NCI-H2081 treated with DMSO at 0.1 percent for 48 hours (cell line): ENCODE results near the gene ARAF.
"Not testable (repeated sequence)": the region's sequence is repeated elsewhere in the genome, so short reads cannot be mapped to it uniquely, and the experiment has no call there.

Experiments used
- DNase-seq: peaks from one replicate; lab custom pipeline; 2025; lab: John Stamatoyannopoulos, UW

ARAF gene

GRCh38 chrX:47560934-47561658 is at the start of gene ARAF:
TSS of gene ARAF (plus strand) at chrX:47561205. CDS start at chrX:47562968, 1,763 bp downstream.
- peak; percentile 86 for DNase-seq

DNA sequence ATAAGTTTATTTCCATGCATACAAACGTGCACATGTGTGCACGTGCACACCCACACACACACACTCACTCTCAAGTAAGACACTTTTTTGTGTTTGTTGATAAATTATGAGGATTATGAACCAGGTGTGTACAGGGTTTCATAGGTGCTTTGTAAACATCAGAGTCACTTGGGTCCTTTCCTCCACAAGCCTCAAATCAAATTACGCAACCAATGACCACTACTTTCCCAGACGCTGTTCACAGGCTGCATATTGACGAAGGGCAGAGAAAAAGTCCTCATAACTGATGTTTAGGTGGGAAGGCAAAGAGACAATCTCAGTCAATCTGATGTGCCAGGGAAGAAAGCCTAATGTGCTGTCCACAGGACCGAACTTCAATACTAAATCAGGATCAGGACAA is 48.6 kb upstream of the ARAF start:
- DNase-seq = not testable (repeated sequence)

GRCh38 chrX:47513034-47513965 is 47.7 kb upstream of the ARAF start:
- DNase-seq = not testable (repeated sequence)

DNA sequence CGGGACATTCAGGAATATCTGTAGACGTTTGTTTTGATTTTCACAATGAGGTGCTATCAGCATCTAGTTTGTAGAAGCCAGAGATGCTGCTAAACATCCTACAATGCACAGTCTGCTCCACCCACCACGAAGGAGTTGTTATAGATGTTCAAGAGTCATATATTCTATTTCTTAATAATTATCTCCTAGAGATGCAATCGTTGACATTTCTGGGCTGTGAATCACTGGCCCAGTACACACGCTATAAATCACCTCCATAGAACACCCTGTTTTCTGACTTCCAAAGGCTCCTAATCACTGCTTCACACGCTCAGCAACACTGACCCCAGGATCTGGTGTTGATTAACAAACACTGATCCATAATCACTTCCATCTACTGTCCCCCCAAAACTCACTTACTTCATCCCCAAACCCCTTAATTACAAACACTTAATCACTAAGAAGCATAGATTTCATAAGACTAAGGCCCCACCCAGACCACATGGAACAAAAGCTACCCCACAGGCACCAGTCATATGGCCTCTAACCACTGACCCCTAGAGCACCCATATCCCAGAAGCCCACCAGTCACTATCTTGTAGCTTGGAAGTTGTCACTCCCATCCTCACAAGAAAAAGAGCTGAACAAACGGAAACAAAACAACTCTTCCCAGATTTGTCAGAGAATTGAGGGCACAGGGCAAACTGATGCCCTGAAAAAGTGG is 46.3 kb upstream of the ARAF start:
- DNase-seq = no peak

DNA sequence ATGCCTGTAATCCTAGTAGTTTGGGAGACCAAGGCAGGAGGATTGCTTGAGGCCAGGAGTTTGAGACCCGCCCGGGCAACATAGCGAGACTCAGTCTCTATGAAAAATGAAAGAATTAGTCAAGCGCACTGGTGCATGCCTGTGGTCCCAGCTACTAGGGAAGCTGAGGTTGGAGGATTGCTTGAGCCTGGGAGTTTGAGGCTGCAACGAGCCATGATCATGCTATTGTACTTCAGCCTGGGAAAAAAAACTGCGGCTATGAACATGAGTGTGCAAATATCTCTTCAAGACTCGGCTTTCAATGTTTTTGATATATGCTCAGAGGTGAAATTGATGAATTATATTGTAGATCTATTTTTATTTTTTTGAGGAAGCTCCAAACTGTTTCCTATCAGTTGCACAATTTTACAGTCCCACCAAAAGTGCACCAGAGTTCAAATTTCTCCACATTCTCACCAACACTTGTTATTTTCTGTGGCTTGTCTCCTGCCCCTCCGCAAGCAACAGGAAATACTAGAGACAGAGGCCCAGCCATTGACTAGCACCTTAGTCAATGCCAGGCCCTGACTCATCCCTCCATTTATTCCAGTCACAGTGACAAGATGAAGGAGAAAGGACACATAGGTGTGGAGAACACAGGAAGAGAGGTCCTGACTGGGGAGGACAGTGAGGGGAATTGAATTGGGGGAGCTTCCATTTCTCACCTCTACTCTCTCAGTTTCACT is 44.9 kb upstream of the ARAF start:
- DNase-seq = no peak

GRCh38 chrX:47518144-47518543 is 42.9 kb upstream of the ARAF start:
- no peak for DNase-seq

DNA sequence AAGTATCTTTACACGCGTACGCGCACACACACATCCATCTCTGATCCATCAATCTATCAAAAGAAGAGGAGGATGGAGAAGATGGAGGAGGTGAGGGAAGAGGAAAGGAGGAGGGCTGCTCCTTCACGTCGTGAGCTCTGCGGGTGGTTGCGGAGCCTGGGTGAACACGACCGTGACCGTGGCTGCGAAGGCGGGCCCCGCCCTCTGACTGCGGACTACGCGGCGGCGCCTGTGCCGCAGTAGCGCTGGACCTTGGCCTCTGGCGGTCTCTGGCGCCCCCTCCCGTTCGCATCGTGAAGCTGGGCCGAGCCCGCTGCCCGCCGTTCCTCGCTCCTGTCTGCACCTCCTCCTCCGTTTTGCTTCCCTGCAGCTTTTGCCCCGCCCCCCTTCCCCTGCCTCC is 37.7 kb upstream of the ARAF start:
- no peak for DNase-seq

- DNase-seq = no peak
Observed at GRCh38 chrX:47523713-47524166, 37.3 kb upstream of the ARAF start.

- no peak for DNase-seq
Observed at GRCh38 chrX:47529548-47529947, 31.5 kb upstream of the ARAF start.

GRCh38 chrX:47530049-47530448 is 31.0 kb upstream of the ARAF start:
- DNase-seq = no peak

DNA sequence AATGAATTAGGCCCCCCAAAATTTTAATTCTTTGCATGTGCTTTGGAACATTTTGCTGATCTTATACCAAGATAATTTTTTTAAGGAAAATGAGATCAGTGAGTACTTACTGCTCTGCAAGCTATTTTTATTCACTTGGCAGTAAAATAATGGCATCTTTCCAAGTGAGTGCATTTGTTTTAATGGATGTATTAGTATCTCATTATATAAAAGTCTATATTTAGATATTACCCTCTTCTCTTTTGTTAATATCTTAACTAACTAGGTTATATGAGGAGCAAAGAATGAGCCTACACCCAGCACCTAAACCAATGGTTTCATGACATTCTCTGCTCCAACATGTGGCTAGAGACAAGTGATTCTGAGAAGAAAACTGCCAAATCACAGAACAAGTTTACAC is 21.1 kb upstream of the ARAF start:
- no peak for DNase-seq

GRCh38 chrX:47540754-47541538 is 20.1 kb upstream of the ARAF start:
- peak; percentile 80 for DNase-seq

- DNase-seq = no peak
Observed at GRCh38 chrX:47543496-47543895, 17.5 kb upstream of the ARAF start.

- no peak for DNase-seq
Observed at GRCh38 chrX:47556045-47556623, 4.9 kb upstream of the ARAF start.

GRCh38 chrX:47558436-47558835 is 2.6 kb upstream of the ARAF start:
- no peak for DNase-seq

GRCh38 chrX:47560179-47560933 is 649 bp upstream of the ARAF start:
- DNase-seq = no peak

DNA sequence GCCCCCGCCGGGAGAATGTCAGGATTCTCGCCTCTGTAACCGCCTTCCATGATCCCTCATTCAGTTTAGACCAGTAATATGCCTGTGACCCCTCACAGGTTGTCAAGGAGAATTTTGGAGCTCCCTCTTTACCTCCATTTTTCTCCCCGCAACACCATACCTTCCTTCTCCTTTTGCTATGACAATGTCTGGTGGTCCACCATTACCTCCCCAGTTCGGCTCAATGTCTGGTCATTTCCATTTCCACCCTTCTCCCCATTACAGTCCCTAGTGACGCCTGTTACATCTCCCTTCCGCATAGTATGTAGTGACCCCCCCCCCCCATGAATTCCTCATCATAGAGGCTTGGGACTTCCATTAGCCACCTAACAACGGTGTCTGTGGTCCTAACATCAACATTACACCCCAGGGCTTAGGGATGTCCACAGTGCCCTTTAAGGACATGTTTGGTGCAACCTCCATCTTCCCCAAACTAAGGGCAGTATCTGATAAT is 700 bp downstream of the ARAF start:
- no peak for DNase-seq

DNA sequence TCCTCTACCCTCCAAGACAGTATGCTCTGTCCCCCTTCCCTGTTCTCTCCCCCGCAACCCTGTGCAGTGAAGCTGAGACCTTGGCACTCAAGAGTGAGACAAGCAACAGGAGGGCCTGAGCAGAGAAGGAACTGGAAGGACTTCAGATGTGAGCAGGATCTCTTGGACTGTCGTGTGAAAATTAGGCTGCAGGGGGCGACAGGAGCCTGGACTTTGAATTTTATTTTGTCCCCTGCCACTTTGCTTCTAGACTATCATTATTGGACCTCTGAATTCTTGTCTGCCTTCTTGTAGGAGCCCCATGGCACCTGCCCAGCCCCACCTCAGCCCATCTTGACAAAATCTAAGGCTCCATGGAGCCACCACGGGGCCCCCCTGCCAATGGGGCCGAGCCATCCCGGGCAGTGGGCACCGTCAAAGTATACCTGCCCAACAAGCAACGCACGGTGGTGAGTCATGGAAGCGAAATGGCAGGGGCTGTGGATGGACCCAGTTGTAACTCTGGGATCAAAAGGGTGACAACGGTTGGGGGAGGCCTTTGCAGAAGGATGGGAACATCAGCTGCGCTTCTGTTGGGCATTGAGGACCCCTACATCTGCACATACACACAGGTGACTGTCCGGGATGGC is 1.7 kb downstream of the ARAF start:
- DNase-seq = no peak

- DNase-seq = no peak
Observed at GRCh38 chrX:47563801-47564315, 2.9 kb downstream of the ARAF start.
